GM08714 (cell line): ENCODE measurements around the gene TMEM134.

ENCODE experiments used
- H3K4me3 ChIP-seq: fragments of 200-500 bp; sonication (Bioruptor generic); 2 replicates; pipeline ENCODE4 v1.5.1; 2014; ENCODE audit warnings: mild to moderate bottlenecking, low read length, inconsistent platforms
- ZNF274 ChIP-seq: IDR thresholded peaks from 2 replicates; pipeline ENCODE4 v1.6.1; 2012; ENCODE audit warnings: mild to moderate bottlenecking, low read depth, low read length

The TMEM134 gene

DNA sequence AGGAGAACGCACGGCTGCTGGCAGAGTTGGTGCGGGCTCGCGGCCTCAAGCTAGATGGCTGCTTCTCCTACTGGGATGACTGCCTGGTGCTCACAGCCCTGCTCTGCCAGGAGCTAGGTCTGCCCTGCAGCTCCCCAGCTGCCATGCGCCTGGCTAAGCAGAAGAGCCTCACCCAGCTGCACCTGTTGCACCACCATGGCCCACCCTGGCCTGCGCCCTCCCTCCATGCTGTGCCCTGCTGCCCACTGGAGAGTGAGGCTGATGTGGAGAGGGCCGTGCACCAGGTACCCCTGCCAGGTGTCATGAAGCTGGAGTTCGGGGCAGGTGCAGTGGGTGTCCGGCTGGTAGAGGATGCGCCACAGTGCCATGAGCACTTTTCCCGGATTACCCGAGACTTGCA lies 45.6 kb downstream of the TMEM134 start:
- no peak for TF ChIP-seq ZNF274

GRCh38 chr11:67422891-67423290 lies 46.2 kb downstream of the TMEM134 start:
- TF ChIP-seq ZNF274: no peak
- H3K4me3 ChIP-seq: no peak overlapping the region

More for the DNA sequence above, 45.6 kb downstream of the TMEM134 start:
- no peak overlapping the region for H3K4me3 ChIP-seq

DNA sequence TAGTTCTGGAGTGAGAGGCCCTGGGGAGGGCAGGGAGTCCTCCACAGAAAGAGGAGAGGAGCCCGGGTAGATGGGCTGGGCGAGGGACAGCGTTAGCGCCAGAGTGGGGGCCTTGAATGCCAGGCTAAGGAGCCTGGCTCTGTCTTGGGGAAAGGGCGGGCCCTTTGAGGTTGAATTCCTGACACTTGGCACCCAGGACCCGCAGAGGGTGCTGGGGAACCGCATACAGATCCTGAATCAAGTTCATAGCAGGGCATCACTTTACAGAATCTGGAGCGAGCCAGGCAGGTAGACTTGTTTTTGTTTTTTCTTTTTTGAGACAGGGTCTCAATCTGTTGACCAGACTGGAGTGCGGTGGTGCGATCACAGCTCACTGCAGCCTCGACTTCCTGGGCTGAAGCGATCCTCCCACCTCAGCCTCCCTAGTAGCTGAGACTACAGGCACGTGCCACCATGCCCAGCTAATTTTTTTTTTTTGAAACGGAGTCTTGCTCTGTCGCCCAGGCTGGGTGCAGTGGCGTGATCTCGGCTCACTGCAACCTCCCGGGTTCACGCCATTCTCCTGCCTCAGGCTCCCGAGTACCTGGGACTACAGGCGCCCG lies 47.5 kb downstream of the TMEM134 start:
- no peak overlapping the region for H3K4me3 ChIP-seq
- no peak for TF ChIP-seq ZNF274

GRCh38 chr11:67420646-67421429 lies 48.2 kb downstream of the TMEM134 start:
- TF ChIP-seq ZNF274: no peak
- peak overlapping the region; percentile 66; the same call in 1 of the 2 replicates for H3K4me3 ChIP-seq

GRCh38 chr11:67420147-67420645 lies 48.9 kb downstream of the TMEM134 start:
- peak overlapping the region; percentile 66; the same call in 1 of the 2 replicates for H3K4me3 ChIP-seq
- TF ChIP-seq ZNF274: no peak

GRCh38 chr11:67419325-67420049 lies 49.6 kb downstream of the TMEM134 start:
- no peak for TF ChIP-seq ZNF274
- no peak overlapping the region for H3K4me3 ChIP-seq

GRCh38 chr11:67418476-67419281 lies 50.4 kb downstream of the TMEM134 start:
- TF ChIP-seq ZNF274: no peak
- no peak overlapping the region for H3K4me3 ChIP-seq

DNA sequence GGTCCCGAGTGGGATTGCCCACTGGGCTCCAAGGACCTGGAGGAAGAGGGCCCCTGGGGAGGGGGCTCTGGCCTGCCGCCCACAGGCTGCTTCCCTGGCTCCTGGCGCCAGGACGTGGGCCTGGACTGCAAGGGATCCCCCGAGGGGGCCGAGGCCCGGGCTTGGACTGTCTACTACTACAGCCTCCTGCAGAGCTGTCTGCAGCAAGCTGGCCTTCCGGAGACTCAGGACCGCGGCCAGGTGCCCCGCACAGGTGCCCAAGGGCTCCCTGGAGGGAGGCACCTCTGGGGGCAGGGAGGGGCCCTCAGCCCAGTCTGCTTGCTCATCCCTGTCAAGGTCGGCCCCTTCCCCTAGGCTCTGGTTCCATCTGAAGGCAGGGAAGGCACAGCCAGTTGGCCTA lies 51.6 kb downstream of the TMEM134 start:
- H3K4me3 ChIP-seq: no peak overlapping the region
- no peak for TF ChIP-seq ZNF274

GRCh38 chr11:67416416-67417335 lies 52.4 kb downstream of the TMEM134 start:
- no peak overlapping the region for H3K4me3 ChIP-seq
- no peak for TF ChIP-seq ZNF274

GRCh38 chr11:67415501-67416304 lies 53.3 kb downstream of the TMEM134 start, which contains the start of gene CARNS1:
Gene CARNS1, plus strand, starts transcription at chr11:67415678. Its CDS starts 522 bp downstream, at chr11:67416200.
- no peak for TF ChIP-seq ZNF274
- no peak within 1 kb of the TSS for H3K4me3 ChIP-seq

- no peak for TF ChIP-seq ZNF274
Observed at GRCh38 chr11:67413266-67413849, 55.7 kb downstream of the TMEM134 start.

More at GRCh38 chr11:67413266-67413849, 55.7 kb downstream of the TMEM134 start:
- no peak overlapping the region for H3K4me3 ChIP-seq
